Activated gamma-delta T cell treated with Interleukin-2 at 50 U/mL for 16 hours (primary cell): Measurements from ENCODE around the gene CEP250.
"Not testable (repeated sequence)": the region's sequence is repeated elsewhere in the genome, so short reads cannot be mapped to it uniquely, and the experiment has no call there.

ENCODE experiments used
- DNase-seq: peaks from one replicate; pipeline ENCODE4 v3.0.0-alpha.2; 2020

CEP250 gene

GRCh38 chr20:35454881-35455609, at the start of gene CEP250:
TSS of gene CEP250 (plus strand) at chr20:35455598. CDS start at chr20:35462368, 6,770 bp downstream.
- DNase-seq, result peak; percentile 94

- DNase-seq, result no peak
These were observed 49.6 kb upstream of the CEP250 start for GRCh38 chr20:35405775-35406174.

- DNase-seq, result no peak
These were observed 47.1 kb upstream of the CEP250 start for GRCh38 chr20:35408270-35408669.

- no peak for DNase-seq
These were observed 45.9 kb upstream of the CEP250 start for GRCh38 chr20:35409542-35409941.

- DNase-seq, result no peak
These were observed 44.8 kb upstream of the CEP250 start for GRCh38 chr20:35410613-35411012.

- no peak for DNase-seq
These were observed 34.1 kb upstream of the CEP250 start for GRCh38 chr20:35421322-35421721.

- no peak for DNase-seq
These were observed 23.6 kb upstream of the CEP250 start for GRCh38 chr20:35431621-35432429.

- DNase-seq, result no peak
These were observed 23.0 kb upstream of the CEP250 start for GRCh38 chr20:35432430-35432735.

- no peak for DNase-seq
These were observed 22.1 kb upstream of the CEP250 start for GRCh38 chr20:35433337-35433736.

GRCh38 chr20:35434085-35435005, 21.1 kb upstream of the CEP250 start:
- DNase-seq, result no peak

- DNase-seq, result no peak
These were observed 19.2 kb upstream of the CEP250 start for GRCh38 chr20:35436177-35436573.

- DNase-seq, result no peak
These were observed 17.8 kb upstream of the CEP250 start for GRCh38 chr20:35437599-35437998.

- DNase-seq, result no peak
These were observed 12.4 kb upstream of the CEP250 start for GRCh38 chr20:35443003-35443402.

- DNase-seq, result no peak
These were observed 11.2 kb upstream of the CEP250 start for GRCh38 chr20:35444226-35444625.

- no peak for DNase-seq
These were observed 8.9 kb upstream of the CEP250 start for GRCh38 chr20:35446356-35447078.

GRCh38 chr20:35447082-35447789, 8.2 kb upstream of the CEP250 start:
- peak; percentile 93 for DNase-seq

- DNase-seq, result no peak
These were observed 6.5 kb upstream of the CEP250 start for GRCh38 chr20:35448788-35449373.

GRCh38 chr20:35449855-35450254, 5.5 kb upstream of the CEP250 start:
- not testable (repeated sequence) for DNase-seq

- no peak for DNase-seq
These were observed 4.1 kb upstream of the CEP250 start for GRCh38 chr20:35451295-35451694.

- DNase-seq, result no peak
These were observed 1.8 kb upstream of the CEP250 start for GRCh38 chr20:35453647-35454046.

GRCh38 chr20:35456700-35457099, 1.3 kb downstream of the CEP250 start:
- DNase-seq, result not testable (repeated sequence)

GRCh38 chr20:35457539-35457938, 2.1 kb downstream of the CEP250 start:
- not testable (repeated sequence) for DNase-seq
